Type B pancreatic cell (in vitro differentiated cells): ENCODE data around the gene SFXN5. TPM values are rescaled to one million over a fixed set of nuclear protein-coding genes. Genes with fewer than 3 reads are reported as not detected.

Experiments used
- DNase-seq: peaks from one replicate; pipeline ENCODE4 v3.0.0; 2021; ENCODE audit warnings: mixed read lengths; ENCODE audit not compliant: unreplicated experiment; ENCODE audit errors: extremely low spot score
- H3K27ac Mint-ChIP-seq: 2 replicates; pipeline ENCODE4 v1.8.0; 2021; ENCODE audit warnings: mild to moderate bottlenecking, mixed read lengths
- H3K27me3 Mint-ChIP-seq: 2 replicates; pipeline ENCODE4 v1.8.0; 2021; ENCODE audit warnings: mixed read lengths
- H3K36me3 Mint-ChIP-seq: 2 replicates; pipeline ENCODE4 v1.8.0; 2021; ENCODE audit warnings: mixed read lengths
- H3K4me1 Mint-ChIP-seq: one replicate; pipeline ENCODE4 v1.8.0; 2021; ENCODE audit warnings: mixed read lengths; ENCODE audit not compliant: unreplicated experiment
- H3K4me3 Mint-ChIP-seq: 2 replicates; pipeline ENCODE4 v1.8.0; 2021; ENCODE audit warnings: mild to moderate bottlenecking, mixed read lengths
- H3K9me3 Mint-ChIP-seq: 2 replicates; pipeline ENCODE4 v1.8.0; 2021; ENCODE audit warnings: mixed read lengths
- total RNA-seq: library from RNA; stranded (reverse); gene quantifications from 2 replicates; pipeline ENCODE4 v1.2.1, GENCODE V29; 2021; ENCODE audit warnings: low replicate concordance
- TF ChIP-seq, protein P1 (sequence below): fragments of 200-600 bp; sonication (generic); conservative IDR thresholded peaks from 2 replicates; pipeline ENCODE4 v1.5.0; 2021; ENCODE audit warnings: antibody characterized with exemption, mild to moderate bottlenecking

SFXN5 gene
- total RNA-seq, 1 donor from 2014 or later = 27.3 TPM

DNA sequence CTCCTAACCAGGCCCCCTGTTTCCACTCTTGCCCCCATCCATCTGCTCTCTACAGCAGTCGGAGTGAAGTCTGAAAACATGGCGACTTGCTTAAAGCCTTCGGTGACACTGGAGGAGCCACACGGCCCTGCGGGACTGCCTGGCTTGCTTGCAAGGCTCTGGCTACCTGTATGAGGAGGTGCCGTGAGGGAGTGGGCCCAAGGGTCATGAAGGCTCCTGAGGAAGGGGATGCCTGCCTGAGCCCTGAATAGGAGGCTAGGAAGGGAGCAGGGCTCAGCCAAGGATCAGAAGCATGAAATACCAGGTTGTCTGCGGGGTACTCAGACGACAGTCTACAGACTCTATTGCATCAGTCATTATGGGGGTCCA is 78.8 kb downstream of the SFXN5 start:
- peaks cover 14% of the 10 kb centered on the region for H3K4me1 Mint-ChIP-seq
- no peaks in the 10 kb centered on the region for H3K9me3 Mint-ChIP-seq
- DNase-seq = peak; percentile 43
- H3K27me3 Mint-ChIP-seq = no peaks in the 10 kb centered on the region
- peaks cover 7% of the 10 kb centered on the region for H3K36me3 Mint-ChIP-seq
- no peak overlapping the region for H3K27ac Mint-ChIP-seq
- no peak overlapping the region for H3K4me3 Mint-ChIP-seq
- TF ChIP-seq, protein P1, sequence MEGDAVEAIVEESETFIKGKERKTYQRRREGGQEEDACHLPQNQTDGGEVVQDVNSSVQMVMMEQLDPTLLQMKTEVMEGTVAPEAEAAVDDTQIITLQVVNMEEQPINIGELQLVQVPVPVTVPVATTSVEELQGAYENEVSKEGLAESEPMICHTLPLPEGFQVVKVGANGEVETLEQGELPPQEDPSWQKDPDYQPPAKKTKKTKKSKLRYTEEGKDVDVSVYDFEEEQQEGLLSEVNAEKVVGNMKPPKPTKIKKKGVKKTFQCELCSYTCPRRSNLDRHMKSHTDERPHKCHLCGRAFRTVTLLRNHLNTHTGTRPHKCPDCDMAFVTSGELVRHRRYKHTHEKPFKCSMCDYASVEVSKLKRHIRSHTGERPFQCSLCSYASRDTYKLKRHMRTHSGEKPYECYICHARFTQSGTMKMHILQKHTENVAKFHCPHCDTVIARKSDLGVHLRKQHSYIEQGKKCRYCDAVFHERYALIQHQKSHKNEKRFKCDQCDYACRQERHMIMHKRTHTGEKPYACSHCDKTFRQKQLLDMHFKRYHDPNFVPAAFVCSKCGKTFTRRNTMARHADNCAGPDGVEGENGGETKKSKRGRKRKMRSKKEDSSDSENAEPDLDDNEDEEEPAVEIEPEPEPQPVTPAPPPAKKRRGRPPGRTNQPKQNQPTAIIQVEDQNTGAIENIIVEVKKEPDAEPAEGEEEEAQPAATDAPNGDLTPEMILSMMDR = no peak

DNA sequence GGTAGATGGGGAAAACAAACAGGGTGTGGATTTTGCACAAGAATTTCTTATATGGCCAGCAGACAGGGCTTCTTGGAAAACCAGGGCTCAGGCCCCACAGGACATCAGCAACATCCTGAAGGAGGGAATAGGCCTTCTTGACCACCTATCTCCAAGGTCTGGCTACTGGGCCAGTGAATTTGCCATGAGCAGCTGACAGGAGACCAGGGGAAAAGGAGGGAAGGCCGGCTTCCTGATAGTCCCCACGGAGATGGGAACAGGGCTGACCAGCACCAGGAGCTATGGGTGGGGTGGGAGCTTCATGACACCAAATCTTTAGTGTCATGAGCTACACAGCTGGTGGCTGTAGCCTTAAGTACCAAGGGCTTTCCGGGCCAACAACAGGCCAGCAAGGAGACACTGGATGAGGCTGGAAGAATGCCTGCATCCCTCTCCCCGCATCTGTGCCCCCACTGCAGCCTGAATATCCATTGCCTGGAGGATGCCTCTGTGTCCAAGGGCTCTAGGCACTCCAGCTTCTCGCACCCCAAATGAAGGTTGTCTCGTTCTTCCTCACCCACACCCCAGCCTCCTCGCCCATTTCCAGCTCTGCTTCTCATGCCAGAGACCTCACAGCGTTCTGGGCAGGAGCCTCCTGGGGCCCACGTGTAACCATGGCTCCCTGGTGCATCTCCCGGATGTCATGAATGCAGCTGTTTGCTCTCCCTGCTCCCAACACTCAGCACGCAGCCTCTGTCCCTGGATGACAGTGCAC is 79.4 kb downstream of the SFXN5 start:
- Mint-ChIP-seq H3K4me3 (no peak overlapping the region), H3K27ac (no peak overlapping the region), H3K9me3 (no peaks in the 10 kb centered on the region), H3K36me3 (peaks cover 6% of the 10 kb centered on the region), H3K4me1 (peaks cover 14% of the 10 kb centered on the region), H3K27me3 (no peaks in the 10 kb centered on the region)
- DNase-seq = peak; percentile 48
- TF ChIP-seq, protein P1 = no peak

DNA sequence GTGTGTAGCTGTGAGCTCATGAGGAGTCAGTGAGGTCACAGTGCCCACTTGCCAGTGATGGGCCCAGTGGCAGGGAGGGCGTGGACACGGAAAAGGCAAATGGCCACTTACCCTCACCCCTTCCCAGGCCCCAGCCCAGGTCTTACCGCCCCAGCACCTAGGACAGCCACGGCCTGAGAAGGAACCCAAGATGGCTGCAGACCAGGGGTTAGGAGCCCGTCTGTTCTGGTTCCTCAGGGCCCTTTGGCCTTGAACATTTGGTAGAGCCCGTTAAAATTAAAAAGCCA is 80.1 kb downstream of the SFXN5 start:
- Mint-ChIP-seq H3K36me3 (peaks cover 3% of the 10 kb centered on the region), H3K4me1 (peaks cover 14% of the 10 kb centered on the region), H3K4me3 (no peak overlapping the region), H3K27me3 (no peaks in the 10 kb centered on the region), H3K9me3 (no peaks in the 10 kb centered on the region), H3K27ac (no peak overlapping the region)
- TF ChIP-seq, protein P1 = no peak
- DNase-seq = no peak

DNA sequence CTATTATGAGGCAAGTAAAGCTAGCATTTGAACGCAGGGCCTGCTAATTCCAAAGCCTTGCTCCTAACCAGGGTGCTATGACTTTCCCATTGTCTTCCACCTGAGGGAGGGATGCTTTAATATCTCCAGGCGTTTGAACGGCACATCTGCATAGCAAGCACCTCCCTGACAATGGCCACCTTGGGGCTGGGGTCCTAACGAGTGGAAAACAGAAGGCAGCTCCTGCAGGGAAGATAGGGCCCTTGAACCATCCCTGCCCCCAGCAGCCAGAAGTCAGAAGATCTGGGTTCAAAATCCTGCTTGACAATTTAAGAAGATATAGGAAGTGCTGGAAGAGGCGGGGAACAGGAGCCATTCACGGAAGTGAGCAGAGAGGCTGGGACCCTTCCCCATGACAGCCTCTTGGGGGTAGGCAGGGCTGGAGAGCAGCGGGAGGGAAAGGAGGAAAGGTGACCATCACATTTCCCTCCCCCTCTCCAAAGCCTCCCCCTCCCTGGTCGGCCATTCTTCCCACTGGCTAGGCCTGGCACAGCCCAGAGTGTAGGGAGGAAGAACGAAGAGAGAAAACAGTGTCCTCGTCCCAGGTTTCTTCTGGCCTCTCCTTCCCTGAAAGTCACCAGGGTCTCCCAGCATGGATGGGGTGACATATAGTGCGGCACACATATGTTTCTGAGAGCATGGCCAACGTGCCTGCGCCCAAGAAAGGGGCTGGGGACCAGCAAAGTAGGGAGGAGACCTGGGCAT is 80.6 kb downstream of the SFXN5 start:
- H3K27ac Mint-ChIP-seq = no peak overlapping the region
- peak; percentile 58 for DNase-seq
- peaks cover 11% of the 10 kb centered on the region for H3K4me1 Mint-ChIP-seq

DNA sequence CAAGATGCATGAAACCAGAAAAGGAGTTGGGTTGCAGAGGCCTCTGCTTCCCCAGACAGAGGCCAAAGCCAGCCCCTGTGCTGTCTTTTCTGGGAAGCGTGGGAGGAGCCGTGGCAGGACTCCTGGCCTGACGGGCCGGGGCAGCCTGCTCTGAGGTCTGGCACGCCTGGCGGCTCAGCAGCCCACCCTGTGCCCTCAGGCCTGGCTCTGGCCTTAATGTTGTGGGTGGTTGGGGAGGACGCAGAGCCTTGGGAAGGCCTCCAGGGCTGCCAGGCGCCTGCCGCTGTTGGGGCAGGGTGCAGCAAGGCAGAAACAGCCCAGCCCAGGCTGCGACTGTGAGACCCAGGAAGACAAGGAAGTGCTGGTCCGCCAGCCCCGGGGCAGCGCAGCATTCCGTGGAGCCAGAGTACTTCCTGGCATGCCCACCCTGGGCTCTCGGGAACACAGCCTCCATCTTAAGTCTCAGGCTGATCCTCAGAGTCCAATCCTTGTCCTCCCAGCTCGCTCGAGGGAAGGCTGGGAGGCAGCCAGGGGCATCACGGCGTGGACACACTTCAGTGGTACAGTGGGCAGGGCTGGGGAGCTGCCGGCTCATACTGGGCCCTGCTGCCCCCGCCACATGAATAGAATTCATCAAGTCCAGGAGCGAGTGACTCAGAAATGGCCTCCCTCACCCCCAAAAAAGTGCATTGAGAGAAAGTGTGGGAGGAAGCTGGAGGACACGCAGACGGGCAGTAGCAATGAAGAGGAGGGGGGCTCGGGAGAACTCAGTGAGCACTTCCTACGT is 81.5 kb downstream of the SFXN5 start:
- no peak for DNase-seq
- no peaks in the 10 kb centered on the region for H3K36me3 Mint-ChIP-seq
- H3K4me1 Mint-ChIP-seq = peaks cover 4% of the 10 kb centered on the region
- H3K9me3 Mint-ChIP-seq = no peaks in the 10 kb centered on the region
- H3K27ac Mint-ChIP-seq = no peak overlapping the region
- no peak overlapping the region for H3K4me3 Mint-ChIP-seq
- no peaks in the 10 kb centered on the region for H3K27me3 Mint-ChIP-seq
- TF ChIP-seq, protein P1 = no peak

More for the DNA sequence above, 80.6 kb downstream of the SFXN5 start:
- peaks cover 1% of the 10 kb centered on the region for H3K36me3 Mint-ChIP-seq
- TF ChIP-seq, protein P1 = no peak
- H3K9me3 Mint-ChIP-seq = no peaks in the 10 kb centered on the region
- no peaks in the 10 kb centered on the region for H3K27me3 Mint-ChIP-seq
- no peak overlapping the region for H3K4me3 Mint-ChIP-seq
